IMR-90 (cell line): Measurements from ENCODE around the gene CROCC. TPM values are rescaled to one million over a fixed set of nuclear protein-coding genes. Genes with fewer than 3 reads are reported as not detected.

Experiments
- ATAC-seq: fragments of 200-7000 bp; cut with Tn5 transposase; 2 replicates; pipeline ENCODE4 v1.9.1; 2020; ENCODE audit warnings: low read depth, mild to moderate bottlenecking, moderate library complexity
- BruUV-seq: library from RNA; stranded (reverse); fragments of 400-500 nt; replicated peaks from 2 replicates; lab custom pipeline; 2021; lab: Mats Ljungman, UMichigan
- CTCF ChIA-PET: fragments of 300-600 bp; formaldehyde crosslinking; extraction: SDS; loops from one replicate; lab custom pipeline; 2021; ENCODE audit warnings: antibody characterized with exemption; lab: Yijun Ruan, JAX
- POLR2A ChIA-PET: fragments of 300-600 bp; sonication (Branson Sonifier 250); formaldehyde crosslinking; loops from one replicate; lab custom pipeline; 2022; ENCODE audit warnings: antibody characterized with exemption; ENCODE audit not compliant: unreplicated experiment; lab: Charles Lee
- DNase-seq: peaks from one replicate; pipeline ENCODE4 v3.0.0; 2013
- H2AFZ ChIP-seq: replicated peaks from 2 replicates; pipeline ENCODE3; 2013; ENCODE audit warnings: low read length, mild to moderate bottlenecking; ENCODE audit not compliant: poor library complexity
- H2AK5ac ChIP-seq: 2 replicates; pipeline ENCODE4 v1.6.1; 2013; ENCODE audit warnings: low read depth, low read length, inconsistent platforms
- H2AK9ac ChIP-seq: replicated peaks from 2 replicates; pipeline ENCODE3; 2013; ENCODE audit warnings: mild to moderate bottlenecking, low read depth, low read length, moderate library complexity; ENCODE audit not compliant: poor library complexity
- H2BK120ac ChIP-seq: 2 replicates; pipeline ENCODE4 v1.6.1; 2013; ENCODE audit warnings: low read depth, low read length, inconsistent platforms
- H2BK15ac ChIP-seq: 3 replicates; pipeline ENCODE4 v1.6.1; 2013; ENCODE audit warnings: low read depth, low read length, inconsistent platforms
- H2BK20ac ChIP-seq: 2 replicates; pipeline ENCODE4 v1.6.1; 2013; ENCODE audit warnings: low read depth, mild to moderate bottlenecking, inconsistent platforms, low read length, moderate library complexity
- H2BK5ac ChIP-seq: 2 replicates; pipeline ENCODE4 v1.6.1; 2013; ENCODE audit warnings: mild to moderate bottlenecking, low read depth, low read length, inconsistent platforms; ENCODE audit not compliant: poor library complexity, severe bottlenecking
- H3K14ac ChIP-seq: replicated peaks from 2 replicates; pipeline ENCODE4 v1.6.1; 2013; ENCODE audit warnings: low read depth, low read length, inconsistent platforms
- H3K18ac ChIP-seq: 2 replicates; pipeline ENCODE4 v1.6.1; 2013; ENCODE audit warnings: low read depth, low read length, control low read depth
- H3K23ac ChIP-seq: 2 replicates; pipeline ENCODE4 v1.6.1; 2013; ENCODE audit warnings: low read depth, low read length, inconsistent platforms
- H3K27ac ChIP-seq: 2 replicates; pipeline ENCODE4 v1.5.1; 2013; ENCODE audit warnings: mild to moderate bottlenecking, control low read depth, low read length; ENCODE audit not compliant: insufficient read depth
- H3K27me3 ChIP-seq: 2 replicates; pipeline ENCODE4 v1.6.1; 2013; ENCODE audit warnings: low read length; ENCODE audit not compliant: control insufficient read depth, insufficient read depth
- H3K36me3 ChIP-seq: 2 replicates; pipeline ENCODE4 v1.6.1; 2013; ENCODE audit warnings: low read length, mixed read lengths; ENCODE audit not compliant: control insufficient read depth, insufficient read depth
- H3K4ac ChIP-seq: 2 replicates; pipeline ENCODE4 v1.6.1; 2013; ENCODE audit warnings: low read depth, low read length, inconsistent platforms
- H3K4me1 ChIP-seq: 2 replicates; pipeline ENCODE4 v1.6.1; 2013; ENCODE audit warnings: low read length, mixed read lengths; ENCODE audit not compliant: control insufficient read depth, insufficient read depth
- H3K4me2 ChIP-seq: 2 replicates; pipeline ENCODE4 v1.6.1; 2013; ENCODE audit warnings: low read depth, mild to moderate bottlenecking, control low read depth, low read length, moderate library complexity
- H3K4me3 ChIP-seq: 2 replicates; pipeline ENCODE4 v1.5.1; 2013; ENCODE audit warnings: low read depth, mild to moderate bottlenecking, control low read depth, low read length, moderate library complexity; ENCODE audit not compliant: insufficient read depth
- H3K56ac ChIP-seq: 2 replicates; pipeline ENCODE4 v1.6.1; 2013; ENCODE audit warnings: low read length, inconsistent platforms; ENCODE audit not compliant: insufficient read depth; ENCODE audit errors: extremely low read depth
- H3K79me1 ChIP-seq, 2 experiments: 2 replicates each; pipeline ENCODE4 v1.6.1; 2013; ENCODE audit warnings: low read length in 2 of 2, inconsistent platforms in 1 of 2, low read depth in 1 of 2
- H3K9ac ChIP-seq: 2 replicates; pipeline ENCODE4 v1.6.1; 2013; ENCODE audit warnings: low read depth, low read length, control low read depth
- H3K9me1 ChIP-seq: 2 replicates; pipeline ENCODE4 v1.6.1; 2013; ENCODE audit warnings: low read length, inconsistent platforms; ENCODE audit not compliant: insufficient read depth
- H3K9me3 ChIP-seq: 2 replicates; pipeline ENCODE4 v1.6.1; 2013; ENCODE audit warnings: low read length; ENCODE audit not compliant: control insufficient read depth, insufficient read depth
- H4K20me1 ChIP-seq: 2 replicates; pipeline ENCODE4 v1.6.1; 2013; ENCODE audit warnings: low read length, inconsistent platforms; ENCODE audit not compliant: insufficient read depth
- H4K5ac ChIP-seq: 2 replicates; pipeline ENCODE4 v1.6.1; 2013; ENCODE audit warnings: mild to moderate bottlenecking, low read depth, low read length, control low read depth
- H4K8ac ChIP-seq, 2 experiments: 2 replicates each; pipeline ENCODE4 v1.6.1; 2013; ENCODE audit warnings: low read depth in 2 of 2, low read length in 2 of 2, control low read depth in 1 of 2, inconsistent platforms in 1 of 2
- H4K91ac ChIP-seq: 2 replicates; pipeline ENCODE4 v1.6.1; 2013; ENCODE audit warnings: low read depth, low read length, inconsistent platforms; ENCODE audit not compliant: insufficient read depth
- BHLHE40 ChIP-seq: fragments of 150-350 bp; IDR thresholded peaks from 2 replicates; pipeline ENCODE4 v1.6.1; 2016; ENCODE audit warnings: mild to moderate bottlenecking, low read depth, low read length
- CEBPB ChIP-seq: IDR thresholded peaks from 2 replicates; pipeline ENCODE4 v1.6.1; 2012; ENCODE audit warnings: low read depth, low read length, improper control_type of control experiment
- CHD1 ChIP-seq: IDR thresholded peaks from 2 replicates; pipeline ENCODE4 v1.6.1; 2012; ENCODE audit warnings: low read depth, low read length, improper control_type of control experiment
- ELK1 ChIP-seq: fragments of 150-350 bp; IDR thresholded peaks from 2 replicates; pipeline ENCODE4 v1.6.1; 2016; ENCODE audit warnings: low read depth, mild to moderate bottlenecking, low read length, moderate library complexity, borderline replicate concordance
- FOS ChIP-seq: fragments of 150-350 bp; IDR thresholded peaks from 2 replicates; pipeline ENCODE4 v1.6.1; 2016; ENCODE audit warnings: low read depth, low read length
- MAFK ChIP-seq: IDR thresholded peaks from 2 replicates; pipeline ENCODE4 v1.6.1; 2012; ENCODE audit warnings: low read depth, low read length, improper control_type of control experiment
- MAZ ChIP-seq: IDR thresholded peaks from 2 replicates; pipeline ENCODE4 v1.6.1; 2012; ENCODE audit warnings: low read depth, mild to moderate bottlenecking, low read length, improper control_type of control experiment, moderate library complexity, borderline replicate concordance
- MXI1 ChIP-seq: IDR thresholded peaks from 2 replicates; pipeline ENCODE4 v1.6.1; 2012; ENCODE audit warnings: low read depth, mild to moderate bottlenecking, low read length, moderate library complexity, borderline replicate concordance
- NFE2L2 ChIP-seq: fragments of 150-350 bp; IDR thresholded peaks from 2 replicates; pipeline ENCODE4 v1.6.1; 2016; ENCODE audit warnings: low read depth, mild to moderate bottlenecking, low read length
- POLR2A ChIP-seq: IDR thresholded peaks from 2 replicates; pipeline ENCODE4 v1.6.1; 2012; ENCODE audit warnings: mild to moderate bottlenecking, low read depth, low read length
- RAD21 ChIP-seq: IDR thresholded peaks from 2 replicates; pipeline ENCODE4 v1.6.1; 2012; ENCODE audit warnings: low read length, improper control_type of control experiment
- RCOR1 ChIP-seq: IDR thresholded peaks from 2 replicates; pipeline ENCODE4 v1.6.1; 2012; ENCODE audit warnings: mild to moderate bottlenecking, low read length, improper control_type of control experiment; ENCODE audit not compliant: insufficient replicate concordance
- RFX5 ChIP-seq: IDR thresholded peaks from 2 replicates; pipeline ENCODE4 v1.8.0; 2012; ENCODE audit warnings: low read depth, mild to moderate bottlenecking, low read length, moderate library complexity
- SMC3 ChIP-seq: fragments of 150-350 bp; IDR thresholded peaks from 2 replicates; pipeline ENCODE4 v1.6.1; 2016; ENCODE audit warnings: low read depth, mild to moderate bottlenecking, antibody characterized with exemption, low read length, moderate library complexity
- WGBS, 2 experiments: methylation state at CpG; one replicate each; pipeline versions ENCODE4 v1.1.5 to v1.1.7; 2013; ENCODE audit warnings: missing lambda C conversion rate in 2 of 2; ENCODE audit not compliant: insufficient read length in 1 of 2; ENCODE audit errors: extremely low coverage in 2 of 2; 5-methylcytosine and 5-hydroxymethylcytosine counted together
- dilution Hi-C: fragments of 300-500 bp; cut with HindIII; formaldehyde crosslinking; loops from one replicate; pipeline ENCODE4 v1.14.3; 2018; ENCODE audit warnings: low sequenced_read_pairs; ENCODE audit not compliant: unreplicated experiment
- in situ Hi-C: fragments of 300-500 bp; cut with MboI; formaldehyde crosslinking; loops from 3 replicates; pipeline ENCODE4 v1.14.3; 2019; ENCODE audit warnings: low sequenced_read_pairs, inconsistent platforms, mixed read lengths
- intact Hi-C: fragments of 100-400 bp; cut with micrococcal nuclease; formaldehyde crosslinking; loops from 2 replicates; pipeline ENCODE4 v1.10.0; 2022
- polyA plus RNA-seq, 3 experiments: library from polyadenylated mRNA; depleted of rRNA; stranded (reverse); fragments of >200 nt; gene quantifications; 2 replicates each; pipeline ENCODE4 v1.2.3, GENCODE V29; 2012; ENCODE audit warnings: low replicate concordance in 1 of 3
- total RNA-seq: library from RNA; depleted of rRNA; stranded (reverse); fragments of >200 nt; gene quantifications from 2 replicates; pipeline ENCODE4 v1.2.3, GENCODE V29; 2012
- TF ChIP-seq, protein P1 (sequence below): fragments of 150-350 bp; IDR thresholded peaks from 2 replicates; pipeline ENCODE4 v1.6.1; 2017; ENCODE audit warnings: mild to moderate bottlenecking, antibody characterized with exemption, low read length, low read depth
- TF ChIP-seq, protein P2 (sequence below): conservative IDR thresholded peaks from 2 replicates; pipeline ENCODE4 v1.5.1; 2012; ENCODE audit warnings: mild to moderate bottlenecking, low read depth, low read length, improper control_type of control experiment

Gene CROCC
- total and polyA plus RNA-seq, 2 of the 4 experiments (the other 2 are of a cell fraction), result 7.5 to 13.7 TPM

- Histone ChIP-seq H2AK5ac (no peak overlapping the region), H3K36me3 (peaks cover 13% of the 10 kb centered on the region; the same call in 1 of the 2 replicates), H2AFZ (no peak overlapping the region), H2BK20ac (no peak overlapping the region), H3K56ac (no peak overlapping the region), H3K23ac (no peak overlapping the region), H3K79me1 (no peaks in the 10 kb centered on the region), H3K27ac (no peak overlapping the region), H3K27me3 (no peaks in the 10 kb centered on the region; the same call in 1 of the 2 replicates), H3K18ac (no peak overlapping the region), H3K9me1 (no peaks in the 10 kb centered on the region), H3K9me3 (no peaks in the 10 kb centered on the region), H3K4me3 (no peak overlapping the region), H4K8ac (no peak overlapping the region), H2BK15ac (no peak overlapping the region), H2AK9ac (peak overlapping the region; percentile 82), H2BK120ac (no peak overlapping the region), H3K4me1 (peaks cover 7% of the 10 kb centered on the region), H2BK5ac (no peak overlapping the region), H3K4me2 (no peak overlapping the region), H3K9ac (no peak overlapping the region), H4K20me1 (peaks cover 12% of the 10 kb centered on the region), H3K4ac (no peak overlapping the region), H4K5ac (no peak overlapping the region), H4K91ac (no peak overlapping the region), H3K14ac (no peak overlapping the region)
- 96% methylated on average over 12 of the region's 22 CpGs; no CpG with 5 or more reads in 1 of the 2 experiments for WGBS, 2 experiments
- DNase-seq, result no peak
- TF ChIP-seq MXI1 (no peak), FOS (no peak), ELK1 (no peak), MAZ (no peak), SMC3 (no peak), RCOR1 (no peak), POLR2A (no peak), BHLHE40 (no peak), MAFK (no peak), CHD1 (no peak), RAD21 (no peak), CEBPB (no peak), RFX5 (no peak), NFE2L2 (no peak)
- TF ChIP-seq, protein P1, sequence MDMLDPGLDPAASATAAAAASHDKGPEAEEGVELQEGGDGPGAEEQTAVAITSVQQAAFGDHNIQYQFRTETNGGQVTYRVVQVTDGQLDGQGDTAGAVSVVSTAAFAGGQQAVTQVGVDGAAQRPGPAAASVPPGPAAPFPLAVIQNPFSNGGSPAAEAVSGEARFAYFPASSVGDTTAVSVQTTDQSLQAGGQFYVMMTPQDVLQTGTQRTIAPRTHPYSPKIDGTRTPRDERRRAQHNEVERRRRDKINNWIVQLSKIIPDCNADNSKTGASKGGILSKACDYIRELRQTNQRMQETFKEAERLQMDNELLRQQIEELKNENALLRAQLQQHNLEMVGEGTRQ, result no peak
- TF ChIP-seq, protein P2, sequence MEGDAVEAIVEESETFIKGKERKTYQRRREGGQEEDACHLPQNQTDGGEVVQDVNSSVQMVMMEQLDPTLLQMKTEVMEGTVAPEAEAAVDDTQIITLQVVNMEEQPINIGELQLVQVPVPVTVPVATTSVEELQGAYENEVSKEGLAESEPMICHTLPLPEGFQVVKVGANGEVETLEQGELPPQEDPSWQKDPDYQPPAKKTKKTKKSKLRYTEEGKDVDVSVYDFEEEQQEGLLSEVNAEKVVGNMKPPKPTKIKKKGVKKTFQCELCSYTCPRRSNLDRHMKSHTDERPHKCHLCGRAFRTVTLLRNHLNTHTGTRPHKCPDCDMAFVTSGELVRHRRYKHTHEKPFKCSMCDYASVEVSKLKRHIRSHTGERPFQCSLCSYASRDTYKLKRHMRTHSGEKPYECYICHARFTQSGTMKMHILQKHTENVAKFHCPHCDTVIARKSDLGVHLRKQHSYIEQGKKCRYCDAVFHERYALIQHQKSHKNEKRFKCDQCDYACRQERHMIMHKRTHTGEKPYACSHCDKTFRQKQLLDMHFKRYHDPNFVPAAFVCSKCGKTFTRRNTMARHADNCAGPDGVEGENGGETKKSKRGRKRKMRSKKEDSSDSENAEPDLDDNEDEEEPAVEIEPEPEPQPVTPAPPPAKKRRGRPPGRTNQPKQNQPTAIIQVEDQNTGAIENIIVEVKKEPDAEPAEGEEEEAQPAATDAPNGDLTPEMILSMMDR, result no peak
- dilution Hi-C loops, result no loop called here
- intact Hi-C loops, result no loop called here
- in situ Hi-C loops, result no loop called here
- ATAC-seq, result no peak
- BruUV-seq, result no TSS peak
- ChIA-PET POLR2A (no interaction called here), CTCF (no interaction called here)
These were observed 44.6 kb downstream of the CROCC start for GRCh38 chr1:16966282-16966681.
